HCT116 (cell line): ENCODE results near the gene PCSK9. TPM values are rescaled to one million over a fixed set of nuclear protein-coding genes. Genes with fewer than 3 reads are reported as not detected.

Source experiments
- total RNA-seq: library from RNA; stranded (reverse); gene quantifications from one replicate; pipeline ENCODE4 v1.2.1, GENCODE V29; 2021; ENCODE audit not compliant: unreplicated experiment

Gene PCSK9
- total RNA-seq, 1 experiment from 2014 or later = 39.6 TPM

Other genes with a start within 250 kb of the PCSK9 start
- gene TTC22, start 238.2 kb upstream of the PCSK9 start, total RNA-seq = 1.8 TPM
- gene DHCR24, start 152.4 kb upstream of the PCSK9 start, total RNA-seq = 132 TPM
- gene TMEM61, start 58.9 kb upstream of the PCSK9 start, total RNA-seq = 4.4 TPM
- not detected for gene BSND, start 40.6 kb upstream of the PCSK9 start, total RNA-seq
- gene USP24, start 175.8 kb downstream of the PCSK9 start, total RNA-seq = 34.2 TPM